Activated B cell treated with CpG ODN at 0.5 μM for 24 hours (primary cell): ENCODE measurements around the gene SMURF1. TPM values are rescaled to one million over a fixed set of nuclear protein-coding genes. Genes with fewer than 3 reads are reported as not detected.

ENCODE experiments used
- ATAC-seq: fragments of 200-7000 bp; cut with Tn5 transposase; one replicate; pipeline ENCODE4 v1.10.0; 2021; ENCODE audit warnings: low read depth, mild to moderate bottlenecking, moderate library complexity
- CTCF ChIA-PET: fragments of 350-600 bp; sonication (Branson Sonifier 250); formaldehyde crosslinking; loops from one replicate; lab custom pipeline; 2021; ENCODE audit warnings: antibody characterized with exemption; lab: Charles Lee
- POLR2A ChIA-PET: fragments of 350-600 bp; sonication (Branson Sonifier 250); formaldehyde crosslinking; loops from one replicate; lab custom pipeline; 2021; ENCODE audit warnings: antibody characterized with exemption; lab: Charles Lee
- DNase-seq: peaks from one replicate; pipeline ENCODE4 v3.0.0; 2022
- H3K27ac Mint-ChIP-seq: one replicate; pipeline ENCODE4 v1.8.0; 2020; ENCODE audit warnings: mixed read lengths
- H3K27me3 Mint-ChIP-seq: one replicate; pipeline ENCODE4 v1.8.0; 2021; ENCODE audit warnings: mixed read lengths
- H3K36me3 Mint-ChIP-seq: one replicate; pipeline ENCODE4 v1.8.0; 2021; ENCODE audit warnings: low read depth, mixed read lengths
- H3K4me1 Mint-ChIP-seq: one replicate; pipeline ENCODE4 v1.8.0; 2021; ENCODE audit warnings: mixed read lengths
- H3K4me3 Mint-ChIP-seq: one replicate; pipeline ENCODE4 v1.8.0; 2020; ENCODE audit warnings: mild to moderate bottlenecking, mixed read lengths
- H3K9me3 Mint-ChIP-seq: one replicate; pipeline ENCODE4 v1.8.0; 2020; ENCODE audit warnings: mixed read lengths
- CTCF ChIP-seq: fragments of 200-600 bp; IDR thresholded peaks from one replicate; pipeline ENCODE4 v1.8.0; 2022; ENCODE audit warnings: antibody characterized with exemption, mild to moderate bottlenecking
- intact Hi-C: fragments of 100-400 bp; cut with micrococcal nuclease; formaldehyde crosslinking; loops from one replicate; pipeline ENCODE4 v1.15.1; 2024
- total RNA-seq: library from RNA; stranded (reverse); gene quantifications from 2 replicates; pipeline ENCODE4 v1.2.3, GENCODE V29; 2022

Gene SMURF1
- total RNA-seq, 1 donor from 2014 or later: 23.1 TPM

DNA sequence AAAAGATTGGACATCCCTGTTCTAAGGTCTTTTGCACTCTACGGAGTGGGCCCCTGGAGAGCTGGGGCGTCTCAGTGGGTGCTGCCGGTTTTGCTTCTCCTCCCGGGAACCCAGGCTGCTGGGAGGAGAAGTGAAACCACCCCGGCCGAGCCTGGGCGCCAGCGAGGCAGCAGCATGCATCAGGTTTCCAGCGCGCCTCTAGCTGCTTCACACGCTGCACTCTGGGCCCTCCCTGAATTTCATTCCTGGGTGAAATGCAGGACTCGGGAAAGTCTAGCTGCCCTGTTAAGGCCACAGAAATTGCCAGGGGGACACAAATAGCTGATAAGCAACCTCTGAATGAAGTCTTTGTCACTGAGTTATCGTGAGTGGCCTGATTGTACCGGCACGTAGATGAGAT is 138.1 kb downstream of the SMURF1 start:
- ChIA-PET POLR2A (no interaction called here), CTCF (interaction anchor here (0.6 kb wide), 1 partner anchor 1023 kb away, joined by 4 read pairs; no protein-coding TSS in a partner anchor)
- H3K27me3 Mint-ChIP-seq: no peaks in the 10 kb centered on the region
- ATAC-seq (peak; percentile 69), DNase-seq (no peak)
- peaks cover 92% of the 10 kb centered on the region for H3K36me3 Mint-ChIP-seq
- H3K9me3 Mint-ChIP-seq: no peaks in the 10 kb centered on the region
- peaks cover 10% of the 10 kb centered on the region for H3K4me1 Mint-ChIP-seq
- no peak overlapping the region for H3K4me3 Mint-ChIP-seq
- intact Hi-C loops: no loop called here
- no peak for TF ChIP-seq CTCF
- H3K27ac Mint-ChIP-seq: peak overlapping the region; percentile 53

DNA sequence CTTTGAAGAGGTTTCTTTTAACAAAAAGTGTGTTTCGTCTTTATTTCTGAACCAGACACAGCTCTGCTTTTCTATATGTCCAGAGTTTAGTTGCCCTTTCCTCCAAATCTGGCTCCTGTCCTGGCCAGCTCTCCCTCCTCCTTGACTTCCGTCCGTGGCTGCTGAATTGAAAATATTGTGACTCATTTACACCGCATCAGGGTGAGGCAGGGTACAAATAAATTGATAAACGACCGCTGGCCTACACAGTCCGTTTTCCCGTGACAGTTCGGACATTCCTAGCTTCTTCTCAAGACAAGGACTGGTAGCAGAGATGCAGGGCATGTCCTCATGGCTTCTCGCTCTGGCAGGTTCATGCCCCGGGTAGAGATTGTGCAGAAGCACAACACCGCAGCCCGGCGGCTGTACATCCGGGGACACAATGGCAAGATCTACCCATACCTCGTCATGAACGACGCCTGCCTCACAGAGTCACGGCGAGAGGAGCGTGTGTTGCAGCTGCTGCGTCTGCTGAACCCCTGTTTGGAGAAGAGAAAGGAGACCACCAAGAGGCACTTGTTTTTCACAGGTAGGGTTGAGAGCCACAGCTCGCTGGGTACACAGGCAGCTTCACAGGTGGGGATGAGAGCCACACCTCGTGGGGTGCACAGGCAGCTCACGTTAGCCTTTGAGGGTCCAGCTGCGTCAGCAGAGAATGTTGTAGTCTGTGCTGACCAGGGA is 139.0 kb downstream of the SMURF1 start:
- Mint-ChIP-seq H3K4me1 (peaks cover 10% of the 10 kb centered on the region), H3K27ac (peak overlapping the region; percentile 31), H3K4me3 (no peak overlapping the region), H3K9me3 (no peaks in the 10 kb centered on the region), H3K36me3 (peaks cover 91% of the 10 kb centered on the region), H3K27me3 (no peaks in the 10 kb centered on the region)
- intact Hi-C loops: no loop called here
- ATAC-seq: no peak
- ChIA-PET CTCF (no interaction called here), POLR2A (no interaction called here)
- no peak for DNase-seq
- no peak for TF ChIP-seq CTCF

GRCh38 chr7:99004216-99004615 is 139.7 kb downstream of the SMURF1 start:
- H3K4me3 Mint-ChIP-seq: no peak overlapping the region
- TF ChIP-seq CTCF: no peak
- H3K4me1 Mint-ChIP-seq: peaks cover 10% of the 10 kb centered on the region
- intact Hi-C loops: no loop called here
- ChIA-PET POLR2A (no interaction called here), CTCF (no interaction called here)
- peaks cover 91% of the 10 kb centered on the region for H3K36me3 Mint-ChIP-seq
- ATAC-seq: no peak
- no peak overlapping the region for H3K27ac Mint-ChIP-seq
- no peaks in the 10 kb centered on the region for H3K9me3 Mint-ChIP-seq
- DNase-seq: no peak
- H3K27me3 Mint-ChIP-seq: no peaks in the 10 kb centered on the region

DNA sequence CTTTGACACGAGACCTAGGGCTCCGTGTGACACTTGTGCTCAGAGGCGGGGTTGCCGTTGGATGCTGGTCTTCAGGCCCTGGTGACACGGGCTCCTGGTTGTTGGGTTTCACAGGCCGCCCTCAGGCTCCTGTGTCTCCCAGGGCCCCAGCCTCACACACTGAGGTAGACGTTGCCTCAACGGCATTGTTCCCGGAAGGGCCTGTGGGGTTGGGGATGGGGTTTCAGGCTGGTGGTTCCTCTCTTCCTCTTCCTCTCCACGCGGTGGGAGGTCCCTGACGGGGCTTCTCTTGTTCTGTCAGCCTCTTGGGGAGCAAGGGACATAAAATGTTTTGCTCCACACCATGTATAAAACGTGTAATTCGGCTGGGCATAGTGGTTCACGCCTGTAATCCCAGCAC is 140.5 kb downstream of the SMURF1 start:
- Mint-ChIP-seq H3K4me3 (no peak overlapping the region), H3K4me1 (peaks cover 10% of the 10 kb centered on the region), H3K27ac (no peak overlapping the region), H3K36me3 (peaks cover 91% of the 10 kb centered on the region), H3K27me3 (no peaks in the 10 kb centered on the region), H3K9me3 (no peaks in the 10 kb centered on the region)
- POLR2A ChIA-PET: no interaction called here
- CTCF ChIA-PET: no interaction called here
- intact Hi-C loops: no loop called here
- no peak for TF ChIP-seq CTCF
- ATAC-seq (no peak), DNase-seq (no peak)

DNA sequence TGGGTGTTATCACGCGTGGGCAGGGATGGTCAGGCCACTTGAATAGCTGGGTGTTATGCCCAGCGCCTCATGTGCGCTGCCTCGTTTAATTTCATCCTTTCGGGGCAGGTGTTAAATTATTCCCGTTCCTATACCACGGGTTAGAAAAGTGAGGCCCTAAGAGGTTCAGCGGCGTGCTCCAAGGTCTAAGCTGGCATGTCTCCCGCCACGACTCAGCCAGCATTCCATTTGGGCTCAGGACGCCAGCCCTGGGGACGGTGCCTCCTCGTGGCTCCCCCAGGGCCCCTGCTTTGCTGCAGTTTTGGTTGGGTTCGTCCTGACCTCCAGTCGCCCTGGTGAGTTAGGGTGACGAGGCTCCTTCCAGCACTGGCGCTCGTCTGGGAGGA is 141.1 kb downstream of the SMURF1 start:
- Mint-ChIP-seq H3K36me3 (peaks cover 88% of the 10 kb centered on the region), H3K27me3 (no peaks in the 10 kb centered on the region), H3K4me3 (no peak overlapping the region), H3K9me3 (no peaks in the 10 kb centered on the region), H3K4me1 (peaks cover 10% of the 10 kb centered on the region), H3K27ac (no peak overlapping the region)
- no peak for ATAC-seq
- POLR2A ChIA-PET: interaction anchor here (0.9 kb wide), 1 partner anchor 17 kb away, joined by 3 read pairs; no protein-coding TSS in a partner anchor
- TF ChIP-seq CTCF: no peak
- intact Hi-C loops: no loop called here
- DNase-seq: no peak
- CTCF ChIA-PET: no interaction called here
